Putamen (tissue), 1 donor: ENCODE measurements around the gene PLB1.
A peak's percentile ranks its signal among the peaks of the same experiment; 100 is the strongest.

ENCODE experiments used
- DNase-seq: peaks from one replicate; pipeline ENCODE4 v3.0.0-alpha.2; 2016; ENCODE audit warnings: low spot score

PLB1 gene

DNA sequence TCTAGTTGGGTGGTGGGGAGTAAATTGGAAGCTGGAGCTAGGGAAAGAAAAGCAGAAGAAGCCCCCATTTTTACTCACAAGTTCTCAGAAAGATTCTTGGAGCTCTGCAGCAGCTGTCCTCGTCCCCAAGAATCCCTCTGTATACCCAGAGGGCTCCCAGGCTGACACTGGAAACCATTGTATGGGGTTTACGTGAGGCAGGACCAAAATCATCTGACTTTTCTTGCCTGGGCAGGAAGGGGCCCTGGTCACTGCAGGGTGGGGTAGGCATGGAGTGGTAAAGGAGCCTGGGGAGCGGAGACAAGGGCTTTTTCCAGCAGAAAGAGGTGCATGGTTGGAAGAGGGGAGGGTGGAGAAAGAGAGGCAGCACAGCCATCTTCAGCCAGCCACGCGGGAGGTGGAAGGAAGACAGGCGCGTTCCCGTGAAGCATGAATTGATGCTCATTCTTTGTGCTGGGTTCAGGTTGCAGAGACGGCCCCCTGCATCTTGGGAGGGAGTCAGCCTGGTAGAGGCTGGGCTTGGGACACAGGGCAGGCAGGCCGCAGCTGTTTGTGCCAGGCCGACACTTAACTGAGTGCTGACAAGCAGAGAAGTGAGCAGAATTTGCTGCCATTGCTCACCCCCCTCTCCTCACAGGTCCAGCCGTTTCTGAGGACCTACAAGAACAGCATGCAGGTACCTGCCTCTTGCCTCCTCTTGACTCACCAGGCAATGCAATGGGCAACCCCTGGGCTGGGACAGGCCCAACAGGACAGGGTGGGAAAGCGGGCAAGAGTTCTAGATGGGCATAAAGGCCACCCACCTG, 94.8 kb downstream of the PLB1 start:
- DNase-seq = no peak

DNA sequence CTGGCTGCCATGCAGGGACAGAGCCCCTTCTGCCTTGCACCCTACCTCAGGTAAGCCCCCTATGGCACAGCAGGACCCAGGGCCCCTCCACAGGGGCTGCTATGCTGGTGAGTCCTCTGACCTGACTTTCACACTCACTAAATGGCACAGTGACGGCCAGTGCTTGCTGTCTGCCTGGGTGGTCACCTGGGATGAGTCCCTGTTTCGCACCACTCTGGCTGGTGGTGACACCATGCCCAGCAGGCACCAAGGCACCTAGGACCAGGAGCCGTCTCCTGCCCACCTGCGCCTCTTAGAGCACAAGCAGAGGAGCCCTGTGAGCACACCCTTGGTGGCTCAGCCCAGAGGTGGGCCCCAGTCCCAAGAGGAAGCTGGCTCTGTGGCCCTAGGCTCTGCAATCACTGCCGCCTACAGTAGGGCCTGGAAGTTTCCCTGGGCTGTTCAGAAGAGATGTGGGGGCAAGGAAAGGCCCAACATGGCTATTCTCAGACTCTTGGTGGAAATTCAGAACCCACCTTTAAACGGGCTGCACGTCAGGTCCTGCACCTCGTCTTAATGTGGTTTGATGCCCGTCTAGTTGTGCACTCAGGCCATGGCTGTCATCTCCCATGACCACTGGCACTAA, 96.0 kb downstream of the PLB1 start:
- no peak for DNase-seq

DNA sequence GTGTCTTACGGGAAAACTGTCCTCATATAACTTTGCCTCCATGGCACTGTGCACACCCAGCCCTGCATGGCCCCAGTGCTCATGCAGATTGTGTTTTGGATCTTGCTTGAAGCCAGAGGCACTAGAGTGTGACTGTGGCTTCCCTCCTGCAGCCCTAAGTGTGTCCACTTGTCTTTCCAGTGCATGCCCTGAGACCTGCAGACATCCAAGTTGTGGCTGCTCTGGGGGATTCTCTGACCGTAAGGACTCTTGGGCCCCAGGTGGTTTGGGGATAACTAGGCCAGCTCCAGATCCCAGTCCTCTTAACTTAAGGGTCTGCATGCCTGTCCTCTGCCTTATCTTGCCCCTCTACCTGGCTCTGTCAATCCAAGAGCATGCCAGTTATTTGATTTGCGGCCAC, 96.6 kb downstream of the PLB1 start:
- no peak for DNase-seq

DNA sequence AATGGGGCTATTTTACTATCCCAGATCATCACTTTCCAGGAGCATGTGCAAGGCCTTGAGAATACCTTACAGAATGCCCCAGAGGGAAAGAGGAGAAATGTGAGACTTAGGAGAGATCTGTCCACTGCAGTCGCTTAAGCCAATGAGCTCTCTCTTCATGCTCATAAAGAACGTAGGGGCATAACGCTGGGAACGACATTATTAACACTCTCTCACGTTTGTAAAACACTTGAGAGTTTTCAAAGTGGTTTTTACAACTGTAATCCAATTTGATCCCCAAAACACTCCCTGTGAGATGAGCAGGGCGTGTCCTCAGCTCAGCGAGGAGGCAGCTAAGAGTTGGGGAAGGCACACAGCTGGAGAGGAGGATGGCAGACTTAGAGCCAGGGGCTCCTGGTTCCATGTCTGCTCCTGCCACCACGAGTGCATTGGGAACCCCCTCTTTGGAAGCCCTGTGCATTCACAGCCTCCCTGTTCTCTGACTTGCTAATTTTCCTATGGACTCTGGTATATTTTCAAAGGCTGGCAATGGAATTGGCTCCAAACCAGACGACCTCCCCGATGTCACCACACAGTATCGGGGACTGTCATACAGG, 97.4 kb downstream of the PLB1 start:
- DNase-seq = no peak

DNA sequence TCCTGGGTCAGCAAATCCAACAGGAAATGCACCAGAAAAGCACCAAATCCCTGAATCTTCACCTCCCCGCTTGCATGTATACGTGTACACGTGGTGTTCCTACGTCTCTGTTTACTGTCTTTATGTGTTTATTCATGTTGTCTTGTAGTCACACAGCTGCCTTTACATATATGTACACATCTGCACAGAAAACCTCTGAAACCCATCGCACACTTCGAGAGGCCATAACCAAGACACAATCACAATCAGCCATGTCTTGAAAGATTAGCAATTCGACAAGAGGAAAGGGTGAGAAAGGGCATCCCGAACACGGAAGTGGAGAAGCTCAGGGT, 98.1 kb downstream of the PLB1 start:
- no peak for DNase-seq

DNA sequence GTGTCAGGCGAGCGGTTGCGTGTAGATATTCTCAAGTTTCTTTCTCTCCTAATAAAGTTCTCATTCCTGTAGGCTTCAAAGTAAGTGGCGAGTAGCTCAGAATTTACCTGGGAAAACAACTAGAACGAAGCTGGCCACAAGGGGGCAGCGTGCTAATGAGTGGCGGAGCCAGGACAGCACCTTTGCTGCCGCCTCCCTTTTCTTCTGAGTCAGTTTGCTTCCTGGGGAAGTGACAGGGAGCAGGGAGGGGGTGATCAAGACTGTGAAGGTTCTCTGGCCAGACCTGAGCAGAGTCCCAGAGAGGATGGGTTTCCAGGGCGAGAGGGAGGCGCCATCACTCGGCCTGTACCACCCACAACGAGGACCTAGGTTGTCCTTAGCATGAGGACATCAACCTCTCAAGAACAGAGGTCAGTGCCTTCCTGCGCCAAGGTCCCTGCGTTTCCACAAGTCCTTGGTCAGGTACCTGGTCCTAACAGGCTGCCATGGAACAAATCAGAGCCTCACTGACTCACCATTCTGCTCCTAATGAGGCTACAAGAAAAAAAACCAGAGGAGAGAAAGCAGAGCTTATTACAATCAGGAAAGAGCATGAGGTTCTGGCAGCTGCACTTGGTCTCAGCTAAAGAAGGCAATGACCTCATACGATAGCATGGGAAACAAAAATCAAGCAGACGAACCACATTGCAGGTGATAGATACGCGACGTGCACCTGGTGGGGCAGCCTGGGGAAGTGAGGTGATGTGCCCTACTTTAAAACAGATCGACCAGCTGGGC, 98.7 kb downstream of the PLB1 start:
- peak; percentile 75 for DNase-seq

DNA sequence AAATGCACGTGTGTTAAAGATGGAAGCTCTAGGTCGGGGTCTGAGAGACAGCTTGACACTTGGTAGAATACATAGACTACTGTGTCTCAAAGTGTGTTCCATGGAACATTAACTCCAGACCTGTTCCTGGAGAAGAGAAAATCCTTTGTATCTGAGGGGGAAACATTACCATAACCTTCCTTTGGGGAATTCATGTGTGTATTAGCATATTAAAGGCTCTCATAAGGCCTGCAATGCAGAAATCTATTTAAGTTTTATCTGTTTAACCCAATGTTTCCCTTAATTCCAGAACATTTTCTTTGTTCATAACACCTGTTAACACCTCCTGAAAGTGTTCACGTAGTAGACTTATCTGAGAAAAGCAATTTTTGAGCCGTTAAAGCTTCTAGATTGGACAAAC, 99.5 kb downstream of the PLB1 start:
- DNase-seq = no peak

DNA sequence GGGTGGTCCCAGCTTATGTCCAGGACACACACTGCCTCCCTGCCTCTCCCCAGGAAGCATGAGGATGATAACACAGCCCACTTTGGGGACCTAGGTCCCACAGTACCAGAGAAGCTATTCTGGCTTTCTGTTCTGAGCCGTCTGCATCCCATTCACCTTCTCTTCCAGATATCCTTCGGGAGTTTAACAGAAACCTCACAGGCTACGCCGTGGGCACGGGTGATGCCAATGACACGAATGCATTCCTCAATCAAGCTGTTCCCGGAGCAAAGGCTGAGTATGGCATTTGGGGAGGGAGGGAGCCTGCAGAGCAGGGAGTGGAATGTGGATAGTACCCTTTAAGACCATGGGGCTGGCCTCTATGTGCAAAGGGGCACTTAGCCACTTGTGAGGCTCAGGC, 102.6 kb downstream of the PLB1 start:
- no peak for DNase-seq

DNA sequence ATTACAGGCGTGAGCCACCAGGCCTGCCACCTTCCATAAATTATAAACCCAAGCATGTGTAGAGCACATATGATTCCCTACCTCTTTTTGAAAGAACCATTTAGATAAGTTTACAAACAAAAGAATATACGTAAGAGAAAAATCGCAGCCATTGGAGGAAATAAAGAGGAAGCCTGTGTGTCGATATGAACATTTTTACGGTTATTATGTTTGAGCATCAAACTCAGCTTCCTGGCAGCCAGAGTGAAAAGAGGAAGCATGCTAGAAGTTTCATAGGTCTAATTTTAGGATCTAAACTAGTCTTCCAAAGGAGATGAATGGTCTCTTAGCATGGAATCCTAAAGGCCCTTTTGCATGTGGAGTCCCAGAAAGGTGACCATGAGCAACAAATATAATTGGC, 104.3 kb downstream of the PLB1 start:
- no peak for DNase-seq

DNA sequence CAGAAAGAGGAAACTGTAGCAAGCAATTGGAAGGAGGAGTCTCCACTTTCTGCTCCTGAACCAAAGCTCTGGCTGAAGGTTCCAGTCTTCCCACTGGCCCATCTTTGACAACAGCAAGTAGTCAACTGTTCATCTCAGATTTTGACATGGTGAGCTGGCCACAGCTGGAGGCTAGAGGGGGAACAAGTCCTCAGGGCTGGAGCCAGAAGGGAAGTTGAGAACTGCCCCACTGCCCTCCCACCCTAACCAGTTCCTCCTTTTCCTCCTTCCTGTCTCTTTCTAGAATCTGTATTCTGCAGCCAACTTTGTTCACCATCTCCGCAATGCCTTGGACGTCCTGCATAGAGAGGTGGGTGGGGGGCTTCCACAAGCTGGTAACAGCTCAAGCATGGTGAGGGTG, 105.8 kb downstream of the PLB1 start:
- DNase-seq = no peak

DNA sequence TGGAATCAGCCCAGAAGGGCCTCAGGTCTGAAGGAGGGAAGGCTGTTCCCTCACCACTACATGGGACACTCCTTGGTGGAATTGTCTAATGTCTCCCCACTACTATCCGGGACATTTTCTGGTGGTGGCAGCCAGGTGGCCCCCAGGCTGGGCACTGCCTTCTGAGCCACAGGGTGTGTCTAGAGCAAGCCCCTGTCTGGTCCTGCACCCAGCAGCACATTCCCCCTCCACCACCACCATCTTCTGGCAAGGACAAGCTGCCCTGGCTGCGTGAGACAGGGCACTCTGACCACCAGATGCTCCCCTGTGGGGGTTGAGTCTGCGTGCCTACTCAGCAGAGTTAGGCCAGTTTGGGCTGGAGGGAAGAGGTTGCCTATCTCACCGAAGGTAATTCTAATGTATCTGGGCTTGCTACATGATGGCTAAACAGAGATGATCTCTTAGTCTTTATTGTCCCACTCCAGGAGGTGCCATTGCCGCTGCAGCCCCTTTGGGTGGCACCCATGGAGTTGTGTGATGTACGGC, 106.3 kb downstream of the PLB1 start:
- DNase-seq = no peak

DNA sequence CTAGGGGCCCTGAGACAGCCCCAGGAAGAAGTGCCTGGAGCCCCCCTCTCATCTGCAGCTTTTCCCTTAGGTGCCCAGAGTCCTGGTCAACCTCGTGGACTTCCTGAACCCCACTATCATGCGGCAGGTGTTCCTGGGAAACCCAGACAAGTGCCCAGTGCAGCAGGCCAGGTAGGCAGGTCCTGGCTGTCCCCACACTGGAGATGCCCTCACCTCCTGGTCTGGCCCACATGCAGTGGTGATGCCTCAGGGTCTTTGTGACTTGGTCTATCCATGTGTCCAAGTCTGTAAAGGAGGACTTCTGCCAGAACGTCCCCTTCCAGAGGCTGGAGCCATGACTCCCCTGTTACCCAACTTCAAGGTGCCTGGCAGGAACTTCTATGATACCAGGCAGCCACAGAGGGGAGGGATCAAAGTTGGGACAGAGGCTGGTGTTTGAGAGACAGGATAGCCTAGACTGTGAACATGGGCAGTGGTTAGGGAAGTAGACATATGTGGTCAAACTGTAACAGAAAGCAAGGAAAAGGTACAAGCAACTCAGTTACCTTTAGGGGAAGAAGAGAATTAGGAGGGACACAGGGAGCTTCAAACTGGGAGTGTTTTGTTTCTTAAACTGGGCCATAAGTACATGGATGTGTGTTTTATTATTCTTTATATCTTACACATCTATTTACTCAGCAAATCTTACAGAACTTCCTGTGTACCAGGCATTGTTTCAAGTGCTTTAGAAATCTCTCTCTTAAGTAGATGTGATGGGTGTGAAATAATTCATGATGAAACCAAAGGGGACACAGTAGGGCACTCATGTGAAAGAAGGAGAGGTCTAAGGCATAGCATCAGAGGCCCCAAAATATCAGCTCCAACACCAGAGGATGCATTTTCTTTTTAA, 107.1 kb downstream of the PLB1 start:
- no peak for DNase-seq

DNA sequence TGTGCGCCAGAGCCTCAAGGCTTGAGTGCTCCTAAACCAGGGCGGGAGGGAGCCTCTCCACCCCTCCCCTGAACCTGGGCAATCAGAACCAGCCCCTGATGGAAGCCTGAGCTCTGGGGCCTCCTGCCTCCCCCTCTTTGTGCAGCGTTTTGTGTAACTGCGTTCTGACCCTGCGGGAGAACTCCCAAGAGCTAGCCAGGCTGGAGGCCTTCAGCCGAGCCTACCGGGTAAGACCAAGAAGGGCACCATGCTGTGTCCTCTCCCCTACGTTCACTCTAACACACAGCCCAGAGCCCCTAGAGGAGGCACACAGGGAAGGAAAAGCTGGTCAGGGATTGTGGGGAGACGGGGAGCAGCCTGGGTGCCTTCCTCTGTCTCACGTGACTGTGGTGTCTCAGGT, 108.0 kb downstream of the PLB1 start:
- DNase-seq = no peak

DNA sequence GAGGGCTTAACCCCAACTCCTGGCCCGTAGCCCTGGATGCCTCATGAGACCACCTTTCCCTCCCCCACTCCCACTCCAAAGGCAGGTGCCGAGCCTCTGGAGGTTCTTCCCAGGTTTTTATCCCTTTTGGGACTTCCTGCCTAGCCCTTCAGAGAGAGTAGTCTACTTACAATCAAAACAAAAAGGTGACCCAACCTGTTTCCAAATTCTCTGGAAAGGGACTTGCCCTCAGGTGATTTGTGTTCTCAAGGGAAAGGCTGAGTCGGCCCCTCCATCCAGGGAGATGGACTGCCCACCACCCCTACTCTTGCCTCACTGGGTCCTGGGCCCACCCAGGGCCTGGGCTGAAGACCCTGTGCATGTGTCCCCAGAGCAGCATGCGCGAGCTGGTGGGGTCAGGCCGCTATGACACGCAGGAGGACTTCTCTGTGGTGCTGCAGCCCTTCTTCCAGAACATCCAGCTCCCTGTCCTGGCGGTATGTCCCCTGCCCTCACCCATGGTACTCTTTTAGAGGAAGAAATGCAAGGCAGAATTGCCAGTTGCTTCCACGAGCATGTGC, 108.5 kb downstream of the PLB1 start:
- no peak for DNase-seq

DNA sequence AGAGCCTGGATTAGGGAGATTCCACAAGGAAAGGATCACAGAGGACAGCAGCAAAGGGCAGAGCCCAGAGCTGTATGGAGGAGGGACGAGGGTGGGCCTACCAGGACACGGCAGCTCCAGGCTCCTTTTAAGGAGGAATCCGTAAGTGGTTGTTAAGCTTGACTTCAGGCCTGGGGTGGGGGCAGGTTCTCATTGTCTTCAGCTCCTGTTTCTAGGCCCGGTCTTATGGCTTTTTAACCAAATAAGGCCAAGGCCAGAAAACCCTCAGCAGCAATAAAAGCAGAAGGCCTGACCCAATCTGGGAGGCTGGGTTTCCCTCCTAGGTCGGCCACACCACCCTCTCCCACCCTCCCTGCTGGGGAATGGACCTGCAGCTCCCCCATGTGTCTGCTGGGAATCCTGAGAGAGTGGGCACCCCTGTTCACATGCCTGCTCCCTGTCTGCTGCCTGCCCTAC, 111.2 kb downstream of the PLB1 start:
- DNase-seq = no peak

DNA sequence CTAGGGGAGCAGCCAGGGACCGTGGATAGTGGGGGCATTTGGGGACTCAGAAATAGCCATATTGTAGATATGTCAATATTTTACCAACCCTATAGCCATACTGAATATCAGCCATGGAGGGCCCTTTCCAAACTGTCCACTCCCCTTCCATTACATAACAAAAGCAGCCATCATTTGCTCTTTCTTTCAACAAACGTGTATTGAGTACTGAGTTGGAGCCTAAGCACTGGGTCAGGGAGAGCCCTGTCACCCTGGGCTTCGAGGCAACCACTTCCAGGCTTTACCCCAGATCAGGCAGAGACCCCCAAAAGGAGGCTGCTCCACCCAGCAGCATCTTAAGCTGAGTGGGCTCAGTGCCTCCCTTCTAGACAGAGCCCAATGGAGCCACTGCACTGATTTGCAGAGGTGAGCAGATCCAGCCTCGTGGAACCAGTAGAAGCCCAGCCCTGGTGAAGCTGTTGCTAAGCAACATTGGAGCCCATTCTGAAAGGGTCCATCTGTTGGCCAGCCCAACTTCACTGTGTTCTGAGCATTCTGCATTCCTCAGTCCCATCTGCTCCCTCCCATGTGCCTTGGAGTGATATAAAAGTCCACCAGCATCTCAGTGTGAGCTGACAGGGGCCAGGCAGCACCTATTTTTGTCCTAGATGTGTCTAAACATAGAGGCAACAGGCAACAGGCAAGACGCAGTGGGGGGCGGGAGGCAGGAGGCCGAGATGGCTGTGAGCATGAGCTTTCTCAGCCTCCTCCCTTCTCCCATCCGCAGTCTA, 112.1 kb downstream of the PLB1 start:
- DNase-seq = no peak

DNA sequence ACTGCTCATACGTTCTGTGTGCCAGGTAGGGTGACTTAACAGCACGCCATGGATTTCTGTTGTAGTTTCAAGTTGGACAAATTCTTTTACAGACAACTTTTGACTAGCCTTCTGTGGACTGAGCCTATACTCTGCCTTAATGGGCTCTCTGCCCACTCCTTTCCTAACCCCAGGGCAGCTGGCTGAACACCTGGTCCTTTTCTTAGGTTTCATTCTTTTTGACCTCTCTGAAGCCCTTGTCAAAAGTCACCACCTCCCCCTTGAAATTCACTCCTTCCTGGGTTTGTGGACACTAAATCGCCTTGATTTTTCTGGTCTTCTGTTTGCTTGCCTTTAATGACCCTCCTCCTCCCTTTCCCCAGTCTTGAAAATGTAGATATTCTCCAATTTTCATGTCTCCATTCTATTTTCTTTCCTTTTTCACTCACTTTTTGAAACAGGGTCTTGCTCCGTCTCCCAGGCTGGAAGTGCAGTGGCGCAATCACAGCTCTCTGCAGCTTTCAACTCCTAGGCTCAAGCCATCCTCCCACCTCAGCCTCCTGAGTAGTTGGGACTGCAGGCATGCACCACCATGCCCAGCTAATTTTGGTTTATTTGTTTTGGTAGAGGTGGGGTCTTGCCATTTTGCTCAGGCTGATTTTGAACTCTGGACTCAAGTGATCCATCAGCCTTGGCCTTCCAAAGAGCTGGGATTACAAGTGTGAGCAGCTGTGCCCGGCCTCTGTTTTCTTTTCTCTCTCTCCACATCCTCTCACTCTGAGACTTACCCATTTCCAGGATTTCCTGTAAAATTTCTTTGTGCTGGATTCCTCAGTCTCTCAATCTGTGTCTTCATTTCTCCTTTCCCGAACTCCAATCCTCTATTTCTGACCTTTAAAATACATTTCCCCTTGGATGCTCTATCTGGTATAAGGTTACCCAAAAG, 112.9 kb downstream of the PLB1 start:
- no peak for DNase-seq

DNA sequence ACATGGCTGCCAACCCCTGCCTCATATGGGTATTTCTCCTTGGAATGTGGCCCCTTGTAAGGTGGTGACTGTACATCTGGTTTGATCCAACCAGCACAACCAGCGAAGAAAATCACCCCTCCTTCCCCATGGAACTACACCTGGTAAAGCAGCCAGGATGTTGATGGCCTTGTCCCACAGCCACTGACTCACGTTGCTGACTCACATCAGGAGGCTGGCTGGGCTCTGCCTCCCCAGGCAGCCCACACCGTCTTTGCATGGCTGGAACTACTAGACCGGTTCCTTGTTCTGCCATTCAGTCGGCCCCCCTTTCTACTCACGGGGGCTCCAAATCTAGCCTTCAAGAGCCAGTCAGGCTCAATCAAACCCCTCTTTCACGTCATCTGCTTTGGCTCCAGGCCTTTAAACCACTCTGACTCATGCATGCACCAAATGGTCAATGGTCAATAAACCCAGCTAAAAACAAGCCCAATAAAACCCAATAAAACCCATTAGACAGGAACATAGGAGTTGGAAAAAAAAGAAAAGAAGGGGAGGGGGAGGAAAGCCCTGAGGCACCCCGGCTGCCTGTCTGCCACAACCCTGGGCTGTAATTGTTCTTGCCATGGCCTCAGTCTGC, 114.8 kb downstream of the PLB1 start:
- no peak for DNase-seq
